Right kidney (tissue), 1 donor: ENCODE results near the gene COQ8B.
A peak's percentile ranks its signal among the peaks of the same experiment; 100 is the strongest.

ENCODE experiments used
- DNase-seq: peaks from one replicate; pipeline ENCODE4 v3.0.0-alpha.2; 2016

The COQ8B gene

DNA sequence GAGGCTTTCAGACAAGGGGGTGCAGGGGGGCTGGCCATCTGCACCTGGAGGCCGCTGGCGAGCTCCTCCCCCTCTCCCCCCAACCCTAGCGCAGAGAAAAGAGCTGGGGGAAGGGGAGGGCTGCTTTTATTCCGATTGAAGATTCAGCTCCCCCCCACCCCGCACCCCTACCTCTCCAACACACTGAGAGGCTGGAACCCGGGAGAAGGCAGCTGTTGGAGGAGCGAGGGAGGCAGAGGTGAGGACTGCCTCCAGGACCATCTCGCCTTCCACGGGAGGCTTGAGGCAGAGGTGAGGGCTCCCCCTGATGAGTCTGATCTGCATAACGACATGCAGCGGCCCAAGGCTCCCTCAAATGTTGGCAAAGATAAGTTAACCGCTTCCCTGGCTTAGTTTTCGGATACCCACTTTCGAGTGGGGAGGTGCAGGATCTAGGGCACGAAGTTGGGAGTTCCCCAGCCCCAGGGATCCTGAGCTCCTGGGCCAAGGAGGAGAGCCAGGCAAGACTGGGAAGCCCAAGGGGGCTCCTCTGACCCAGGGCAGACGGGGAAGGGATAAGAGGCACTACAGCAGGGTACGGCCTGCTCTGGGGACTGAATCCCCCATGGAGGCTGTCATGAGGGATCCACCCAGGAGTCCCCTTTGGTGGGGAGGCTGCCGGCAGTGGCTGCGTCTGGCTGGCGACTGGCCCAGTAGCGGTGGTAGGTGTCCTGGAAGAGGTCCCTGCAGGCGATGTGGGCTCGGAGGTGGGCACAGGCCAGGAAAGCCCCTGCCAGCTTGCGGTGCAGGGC is 25.1 kb downstream of the COQ8B start:
- peak; percentile 28 for DNase-seq

DNA sequence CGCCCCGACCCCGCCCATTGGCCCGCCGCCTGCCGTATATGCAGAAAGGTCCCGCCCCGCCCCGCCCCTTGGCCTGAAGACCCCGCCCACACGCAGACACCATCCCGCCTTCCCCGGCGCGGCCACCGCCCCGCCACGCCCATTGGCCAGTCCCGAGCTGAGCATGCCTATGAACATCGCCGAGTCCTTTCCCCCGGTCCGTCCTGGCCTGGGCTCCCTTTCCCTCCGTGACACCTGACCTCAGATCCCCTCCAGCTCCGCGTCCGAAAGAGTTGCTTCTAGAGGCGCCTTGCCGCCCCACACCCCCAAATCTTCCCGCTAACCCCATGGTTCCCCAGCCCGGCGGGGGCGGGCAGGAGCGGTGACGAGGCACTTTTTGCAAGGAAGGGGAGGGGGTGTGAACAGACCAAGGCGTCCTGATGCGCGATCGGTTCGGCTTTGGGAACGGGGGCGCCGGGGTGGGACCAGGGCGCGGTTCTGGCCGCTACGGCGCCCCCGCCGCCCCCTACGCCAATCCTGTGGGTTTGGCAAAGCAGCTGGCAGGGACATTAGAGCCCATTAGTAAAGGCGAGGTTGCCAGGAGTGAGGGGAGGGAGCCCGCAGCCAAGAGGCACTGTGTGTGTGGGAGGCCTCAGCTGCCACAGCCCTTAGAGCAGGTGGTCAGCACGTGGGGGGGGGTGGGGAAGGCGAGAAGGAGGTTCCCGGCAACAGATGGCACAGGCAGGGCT is 25.8 kb downstream of the COQ8B start:
- peak; percentile 89 for DNase-seq

DNA sequence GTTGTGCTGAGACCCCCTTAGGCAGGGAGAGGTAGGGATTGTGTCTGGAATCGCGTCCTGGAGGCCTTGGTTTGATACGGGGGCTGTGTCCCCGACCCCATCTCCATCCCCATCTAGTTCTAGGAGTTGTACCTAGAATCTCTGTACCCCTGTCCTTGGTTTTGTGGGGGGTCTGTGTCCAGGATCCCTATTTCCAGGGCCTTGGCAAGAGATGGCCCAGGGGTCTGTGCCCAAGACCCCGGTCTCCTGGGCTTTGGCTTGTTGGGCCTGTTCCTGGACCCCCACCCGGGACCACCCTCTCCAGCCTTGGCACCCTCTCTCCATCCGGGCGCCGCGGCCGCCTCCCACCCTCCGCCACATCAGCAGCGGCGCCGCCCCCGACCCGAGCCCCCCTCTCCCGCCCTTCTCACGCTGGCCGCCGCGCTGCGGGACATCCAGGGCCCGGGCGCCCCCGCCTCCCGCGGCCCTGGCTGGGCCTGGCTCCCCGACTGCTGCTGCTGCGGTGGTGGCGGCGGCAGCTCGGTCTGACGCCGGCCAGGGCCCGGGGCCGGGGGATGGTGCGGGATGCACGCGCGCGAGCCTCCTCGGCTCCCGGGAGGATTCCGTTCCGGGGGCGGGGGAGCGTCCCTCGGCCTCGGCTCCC is 26.5 kb downstream of the COQ8B start, which contains the start of gene NUMBL:
NUMBL (minus strand) TSS at position 602 of the 643 bp plus-strand sequence; CDS start at position 434, 168 bp downstream.
- DNase-seq: peak; percentile 40

DNA sequence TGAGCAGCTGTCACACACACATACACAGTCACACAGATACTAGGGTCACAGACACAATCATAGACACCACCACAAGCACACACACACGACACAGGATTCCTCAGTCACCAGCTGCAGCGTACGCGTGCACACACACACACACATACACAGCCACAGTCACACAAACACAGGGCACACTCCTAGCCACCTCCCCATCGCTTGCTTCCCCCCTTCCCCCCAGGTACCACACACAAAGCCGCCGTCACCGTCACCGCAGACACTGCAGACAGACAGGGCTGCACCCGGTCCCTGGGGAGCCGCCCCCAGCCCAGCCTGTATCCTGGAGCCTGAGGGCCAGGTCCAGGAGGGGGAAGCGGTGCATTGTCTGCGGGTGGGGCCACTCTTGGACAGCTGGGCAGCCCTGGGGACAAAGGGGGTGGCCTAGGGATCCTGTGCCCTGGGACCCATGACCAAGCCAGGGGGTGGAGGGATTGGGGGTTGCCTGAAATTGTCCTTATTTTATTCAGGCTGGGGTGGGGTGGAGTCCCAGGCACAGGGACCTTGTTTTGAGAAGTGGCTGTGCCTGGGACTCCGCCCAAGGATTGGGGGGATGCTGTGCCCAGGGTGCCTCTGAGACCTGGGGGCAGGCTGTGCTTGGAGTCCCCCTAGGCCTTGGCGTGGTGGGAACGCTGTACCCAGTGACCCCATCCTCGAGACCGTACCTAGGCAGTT is 27.2 kb downstream of the COQ8B start:
- peak; percentile 30 for DNase-seq

DNA sequence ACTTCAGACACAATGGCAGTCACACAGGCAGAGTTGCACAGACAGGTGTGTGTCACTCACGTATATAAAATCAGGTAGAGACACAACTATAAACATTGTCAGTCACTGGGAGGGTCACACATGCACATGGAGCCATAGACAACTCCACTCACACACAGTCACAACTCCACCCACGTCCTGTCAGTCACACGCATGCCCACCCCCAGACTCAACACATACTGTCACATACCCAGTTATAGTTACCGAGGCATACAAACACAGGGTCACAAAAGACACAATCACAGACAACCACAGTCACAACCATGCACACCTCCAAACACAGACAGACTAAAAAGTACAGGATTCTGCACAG is 27.7 kb downstream of the COQ8B start:
- DNase-seq: no peak

DNA sequence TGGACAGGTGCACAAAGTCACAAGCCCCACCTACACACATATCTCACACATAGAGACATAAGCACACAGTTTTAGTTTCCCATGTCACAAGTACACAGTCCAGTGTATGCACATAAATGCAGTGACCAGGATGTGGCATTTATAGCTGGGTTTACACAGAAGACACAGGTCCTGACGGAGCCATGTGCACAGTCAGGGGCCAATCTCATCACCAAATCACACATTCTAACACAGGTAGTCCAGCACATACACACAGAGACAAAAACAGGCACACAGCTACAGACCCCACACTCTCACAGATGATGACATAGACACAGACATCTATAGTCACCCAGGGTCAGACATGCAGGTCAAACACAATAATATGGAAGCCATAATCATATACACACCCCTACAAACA is 28.4 kb downstream of the COQ8B start:
- no peak for DNase-seq

DNA sequence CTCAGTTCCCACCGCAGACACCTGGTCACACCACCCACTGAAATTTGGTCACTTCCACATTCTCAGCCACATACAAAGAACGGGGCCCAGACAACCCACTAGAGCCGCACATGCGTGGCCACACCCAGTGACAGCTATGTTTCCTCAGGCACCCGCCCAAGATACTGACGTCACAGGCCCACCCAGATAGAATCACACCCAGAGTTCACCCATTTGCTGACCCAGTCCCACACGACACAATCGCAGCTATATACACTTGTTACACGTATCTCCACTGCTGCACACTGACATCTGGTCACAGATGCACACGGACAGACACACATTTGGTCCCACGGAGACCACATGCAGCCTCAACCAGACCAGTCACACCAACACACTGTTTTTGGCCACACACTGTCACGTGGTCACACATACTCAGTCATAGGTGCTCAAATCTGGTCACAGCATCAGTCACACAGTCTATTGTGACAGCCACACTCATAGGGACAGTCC is 29.1 kb downstream of the COQ8B start:
- DNase-seq: no peak

DNA sequence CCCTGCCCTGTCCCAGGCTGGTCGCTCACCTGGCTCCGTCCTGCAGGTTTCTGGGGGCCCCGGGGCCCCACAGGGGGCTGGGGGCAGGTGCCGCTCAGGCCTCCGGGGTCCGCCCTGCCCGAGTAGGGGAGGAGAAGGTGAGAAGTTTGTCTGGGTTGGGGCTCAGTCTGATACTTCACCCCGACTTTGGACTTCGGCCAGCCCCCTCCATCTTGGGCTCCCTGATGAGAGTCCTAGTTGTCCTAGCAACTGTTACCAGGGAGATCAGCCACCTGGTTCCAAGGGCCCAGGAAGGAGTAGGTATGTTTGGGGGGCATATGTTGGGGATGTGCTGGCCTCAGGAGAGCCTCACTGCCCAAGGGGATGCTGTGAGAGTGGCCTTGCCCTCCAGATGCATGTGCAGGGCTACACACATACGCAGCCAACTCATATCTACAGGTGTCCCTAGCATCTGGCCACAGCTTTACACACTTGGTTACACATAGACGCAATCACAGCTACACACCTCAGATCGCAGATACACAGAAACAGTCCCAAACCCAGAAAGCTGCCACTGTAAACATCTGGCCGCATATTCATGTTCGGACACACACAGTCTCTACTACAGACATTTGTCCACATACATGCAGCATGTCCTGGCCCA is 29.7 kb downstream of the COQ8B start:
- no peak for DNase-seq

DNA sequence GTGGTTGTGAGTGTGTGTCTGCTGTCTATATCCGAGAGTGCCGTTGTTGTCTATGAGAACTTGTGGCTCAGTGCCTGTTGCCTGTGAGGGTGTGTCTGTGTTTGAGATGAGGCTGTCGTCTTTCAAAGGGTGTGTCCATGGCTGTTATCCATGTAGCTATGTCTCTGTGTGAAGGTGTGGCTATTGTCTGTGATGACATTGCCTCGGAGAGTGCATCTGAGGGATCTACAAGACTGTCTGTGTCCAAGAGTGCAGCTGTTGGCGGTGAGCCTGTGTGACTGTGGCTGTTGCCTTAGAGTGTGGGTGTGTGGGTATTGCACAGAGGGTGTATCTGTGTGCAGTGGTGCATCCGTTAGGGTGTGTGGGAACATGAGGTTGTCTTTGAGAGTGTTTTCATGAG is 31.1 kb downstream of the COQ8B start:
- DNase-seq: no peak

DNA sequence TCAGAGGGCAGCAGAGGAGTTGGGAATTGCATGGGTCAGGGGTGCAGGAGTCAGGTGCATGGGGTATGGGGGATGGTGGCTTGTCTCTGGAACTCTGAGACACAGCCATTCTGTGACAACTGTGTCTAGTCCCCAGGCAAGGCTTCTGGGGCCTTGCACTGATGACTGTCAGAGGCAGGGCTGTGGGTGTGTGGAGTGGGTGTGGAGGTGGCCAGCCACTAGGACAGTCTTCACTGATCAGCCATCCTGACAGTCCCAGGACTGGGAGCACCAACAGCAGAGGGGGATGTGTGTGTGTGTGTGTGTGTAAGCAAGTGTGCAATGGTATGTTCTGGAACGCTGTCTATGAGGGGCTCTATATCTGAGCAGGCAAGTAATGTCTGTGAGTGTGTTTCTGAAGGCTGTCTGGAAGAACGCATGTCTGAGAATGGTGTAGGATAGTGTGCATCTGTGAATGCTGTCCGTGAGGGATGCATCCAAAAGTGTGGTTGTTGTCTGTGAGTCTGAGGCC is 31.6 kb downstream of the COQ8B start:
- no peak for DNase-seq

DNA sequence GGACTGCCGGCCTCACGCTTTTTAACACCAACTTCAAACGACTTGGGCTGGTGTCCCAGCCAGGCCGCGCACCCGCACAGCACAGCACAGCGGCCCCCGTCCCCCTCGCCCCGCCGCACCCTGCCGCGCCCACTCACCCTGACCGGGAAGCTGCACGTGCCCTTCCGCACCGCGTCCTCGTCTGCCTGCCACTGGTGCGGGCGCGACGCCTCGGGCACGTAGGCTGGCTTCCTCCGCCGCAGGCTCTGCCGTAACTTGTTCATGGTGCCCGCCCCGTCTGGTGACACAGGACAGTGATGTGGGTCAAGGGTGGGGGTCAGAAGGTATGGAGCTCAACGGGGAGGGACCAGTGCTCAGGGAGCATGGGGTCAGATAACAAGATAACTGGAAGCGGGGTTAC is 32.4 kb downstream of the COQ8B start:
- no peak for DNase-seq

DNA sequence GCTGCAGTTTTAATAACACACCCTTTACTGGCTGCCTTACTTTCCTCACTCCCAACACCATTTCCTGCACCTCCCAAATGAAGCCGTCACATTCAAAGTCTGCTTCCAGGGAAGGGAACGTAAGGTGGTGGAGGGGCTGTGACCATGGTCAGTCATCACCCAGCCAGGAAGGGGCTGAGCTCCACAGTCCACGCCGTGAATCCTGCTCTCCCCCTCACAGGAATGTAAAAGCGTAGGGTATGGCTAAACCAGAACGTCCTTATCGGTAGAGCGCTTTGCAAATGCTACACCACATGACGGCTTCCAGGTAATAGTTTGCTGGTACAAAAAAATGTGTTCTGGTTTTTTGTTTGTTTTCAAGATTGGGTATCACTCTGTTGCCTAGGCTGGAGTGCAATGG is 33.2 kb downstream of the COQ8B start:
- no peak for DNase-seq

DNA sequence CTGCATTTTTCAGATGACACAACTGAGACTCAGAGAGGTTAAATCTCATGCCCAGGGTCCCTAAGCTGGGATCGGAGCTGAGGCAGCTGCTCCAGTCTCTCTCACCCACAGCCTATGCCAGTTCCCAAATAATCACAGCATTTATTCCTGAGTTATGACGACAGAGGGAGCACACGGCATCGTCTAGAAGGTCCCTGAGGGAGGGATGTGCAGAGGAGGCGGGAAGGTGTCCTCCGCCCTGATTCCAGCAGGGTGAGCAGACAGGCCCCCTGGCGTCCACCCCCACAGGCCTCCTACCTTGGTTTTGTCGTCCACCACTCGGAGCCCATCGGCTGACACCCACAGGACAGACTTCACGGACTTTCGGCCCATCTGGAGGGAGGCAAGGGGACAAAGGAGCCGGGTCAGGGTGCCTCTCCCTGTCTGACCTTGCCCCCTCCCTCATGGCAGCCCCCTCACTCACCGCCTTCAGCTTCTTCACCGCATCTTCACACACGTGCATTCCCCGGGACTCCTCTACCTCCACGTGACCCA is 34.2 kb downstream of the COQ8B start:
- DNase-seq: no peak

DNA sequence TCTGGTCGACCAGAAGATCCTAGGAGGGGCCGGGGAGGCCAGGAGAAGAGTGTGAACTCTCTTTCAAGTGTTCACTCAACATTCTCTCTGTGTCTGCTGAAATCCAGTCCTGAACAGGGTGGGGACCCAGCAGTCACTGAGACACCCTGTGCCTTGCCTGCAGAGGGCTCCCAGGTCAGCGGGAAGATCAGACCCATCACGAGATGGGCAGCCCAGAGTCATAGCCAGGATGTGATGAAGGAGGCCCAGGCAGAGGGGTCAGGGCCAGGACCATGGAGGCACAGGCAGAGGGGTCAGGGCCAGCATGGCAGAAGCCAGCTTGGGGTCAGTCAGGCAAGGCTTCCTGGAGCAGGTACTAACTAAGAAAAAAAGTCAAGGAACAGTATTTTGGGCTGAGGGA is 35.6 kb downstream of the COQ8B start:
- no peak for DNase-seq

DNA sequence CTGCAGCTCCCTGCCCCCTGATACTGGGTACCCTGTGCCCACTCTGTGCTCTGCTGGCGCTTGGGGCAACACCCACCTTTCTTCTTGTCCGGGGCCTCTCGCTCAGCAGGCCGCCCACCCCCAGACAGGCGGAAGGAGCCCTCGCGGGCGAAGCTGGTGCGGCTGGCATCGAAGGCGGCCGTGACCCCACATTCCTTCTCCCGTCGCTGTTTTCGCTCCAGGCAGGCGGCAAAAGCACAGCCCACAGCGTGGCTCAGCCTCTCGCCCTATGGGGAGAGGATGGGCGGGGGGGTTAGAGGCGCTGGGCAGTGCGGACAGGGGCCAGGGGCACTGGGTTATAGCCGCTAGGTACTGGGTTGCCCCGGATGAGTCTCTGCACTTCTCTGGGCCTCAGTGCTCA is 39.5 kb downstream of the COQ8B start:
- DNase-seq: no peak

DNA sequence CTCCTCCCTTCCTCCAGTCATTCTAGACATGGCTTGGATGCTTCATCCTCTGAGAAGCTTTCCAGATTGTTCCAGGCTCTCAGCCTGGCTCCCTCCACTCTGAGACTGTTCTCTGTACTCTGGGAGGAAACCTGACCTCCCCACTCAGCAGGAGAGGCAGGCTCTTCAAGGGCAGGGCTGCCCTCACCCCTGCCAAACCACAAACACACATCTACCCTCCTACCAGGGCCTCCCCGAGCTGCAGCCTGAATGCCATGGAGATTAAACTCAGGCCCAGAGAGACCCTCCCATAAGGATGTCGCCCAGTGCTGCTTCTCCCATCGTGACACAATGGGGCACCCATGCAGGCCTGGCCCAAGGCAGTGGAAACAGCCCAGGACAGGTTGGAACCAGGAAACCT is 42.4 kb downstream of the COQ8B start:
- no peak for DNase-seq

DNA sequence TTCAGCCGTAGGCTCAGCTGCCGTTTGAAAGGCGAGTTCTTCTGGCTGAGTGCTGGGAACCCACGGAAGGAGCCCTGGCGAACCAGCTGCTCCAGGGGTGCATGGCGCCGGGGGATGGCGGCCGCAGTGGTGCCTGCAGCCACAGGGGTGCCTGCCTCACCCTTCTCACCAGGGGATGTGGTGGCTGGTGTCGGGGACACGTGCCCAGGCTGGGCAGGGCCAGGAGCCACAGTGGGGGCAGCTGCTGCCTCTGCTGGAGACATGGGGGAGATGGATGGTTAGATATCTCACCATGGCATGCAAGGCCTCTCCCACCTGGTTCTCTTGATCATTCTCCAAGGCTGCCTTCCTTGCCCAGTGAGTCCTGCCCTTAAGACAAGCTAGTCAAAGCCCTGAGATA is 43.3 kb downstream of the COQ8B start:
- DNase-seq: no peak

DNA sequence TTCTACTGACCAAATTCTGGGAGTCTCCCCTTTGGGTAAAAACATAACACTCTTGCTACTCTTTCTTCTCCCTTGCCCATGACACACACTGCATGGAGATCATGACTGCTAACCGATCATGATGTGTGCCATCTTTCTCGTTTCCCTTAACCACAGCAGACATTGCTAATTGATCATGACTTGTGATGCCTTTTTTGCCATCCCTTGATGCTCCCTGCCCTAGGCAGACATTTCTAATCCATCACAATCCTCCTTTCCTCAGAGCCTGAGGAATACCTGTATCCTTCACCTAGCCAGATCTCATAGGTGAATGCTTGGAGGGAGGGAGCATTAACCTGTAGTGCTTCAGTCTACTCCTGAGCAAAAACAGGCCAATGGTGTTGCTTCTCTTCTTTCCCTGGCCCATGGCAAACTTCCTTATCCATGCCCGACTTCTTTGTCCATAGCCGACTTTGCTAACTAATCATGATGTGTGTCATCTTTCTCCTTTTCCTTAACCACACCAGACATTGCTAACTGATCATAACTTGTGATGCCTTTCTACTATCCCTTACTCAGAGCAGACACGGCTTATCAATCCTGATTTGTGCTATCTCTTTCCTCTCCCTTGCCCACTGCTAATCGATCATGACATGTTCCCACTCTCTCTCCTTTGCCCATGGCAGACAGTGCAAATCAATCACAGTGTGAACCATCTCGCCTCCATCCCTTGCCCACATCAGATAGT is 44.0 kb downstream of the COQ8B start:
- DNase-seq: no peak

DNA sequence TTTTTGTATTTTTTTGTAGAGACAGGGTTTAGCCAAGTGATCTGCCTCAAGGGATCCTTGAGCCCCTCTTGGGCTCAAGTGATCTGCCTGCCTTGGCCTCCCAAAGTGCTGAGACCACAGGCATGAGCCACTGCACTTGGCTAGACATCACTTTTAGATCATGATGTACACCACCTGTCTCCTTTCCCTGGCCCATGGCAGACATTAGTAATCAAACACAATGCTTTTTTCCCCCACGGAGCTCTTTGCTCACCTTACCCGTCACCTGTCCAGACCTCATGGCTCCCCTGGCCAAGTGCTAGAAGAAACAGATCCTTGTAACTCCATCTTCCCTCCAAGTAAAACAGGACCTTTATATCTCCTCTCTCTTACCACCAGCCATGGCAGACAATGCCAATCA is 44.6 kb downstream of the COQ8B start:
- no peak for DNase-seq

DNA sequence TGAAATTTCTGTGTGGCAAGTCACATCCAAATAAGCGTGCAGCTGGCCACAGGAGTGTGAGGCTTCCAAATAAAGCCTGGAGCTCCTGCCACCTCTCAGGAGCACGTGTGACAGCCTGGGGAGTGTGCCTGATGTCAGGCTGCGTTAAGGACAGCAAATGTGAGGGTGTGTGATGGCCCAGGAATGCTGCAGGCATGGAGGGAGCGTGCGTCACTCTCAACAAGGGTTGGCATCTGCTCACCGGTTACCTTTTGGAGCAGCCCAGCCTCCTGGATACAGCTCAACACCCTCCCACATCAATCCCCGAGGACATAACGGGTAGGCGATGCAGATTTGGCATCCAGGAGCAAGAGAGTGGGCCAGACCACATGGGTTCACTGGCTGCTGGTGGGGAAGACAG is 45.3 kb downstream of the COQ8B start:
- DNase-seq: no peak
